Thoracic aorta (tissue), 2 donors: ENCODE results near the gene HECW1. TPM values are rescaled to one million over a fixed set of nuclear protein-coding genes. Genes with fewer than 3 reads are reported as not detected.

Source experiments
- ATAC-seq: fragments of 150-250 bp; one replicate; pipeline ENCODE4 v1.8.0; 2017; ENCODE audit warnings: low read depth; ENCODE audit not compliant: insufficient number of reproducible peaks, low FRiP score
- DNase-seq: peaks from one replicate; pipeline ENCODE4 v3.0.0-alpha.2; 2020; ENCODE audit warnings: low spot score
- H3K27ac ChIP-seq, 2 donors: fragments of 200-600 bp; sonication (generic); 1 replicate in 1 of 2; 2 replicates in 1 of 2; pipeline ENCODE4 v1.5.1; 2016; ENCODE audit warnings: mild to moderate bottlenecking in 2 of 2, moderate library complexity in 2 of 2
- H3K27me3 ChIP-seq: fragments of 200-600 bp; sonication (generic); replicated peaks from 2 replicates; pipeline ENCODE4 v1.6.0; 2016; ENCODE audit warnings: mild to moderate bottlenecking; ENCODE audit not compliant: insufficient read depth
- H3K36me3 ChIP-seq: fragments of 200-600 bp; sonication (generic); one replicate; pipeline ENCODE4 v1.5.1; 2016
- H3K4me1 ChIP-seq, 2 donors: fragments of 200-600 bp; sonication (generic); 1 replicate in 1 of 2; 2 replicates in 1 of 2; pipeline versions ENCODE4 v1.5.1 to v1.6.0; 2016; ENCODE audit warnings: low read depth in 2 of 2, mild to moderate bottlenecking in 1 of 2; ENCODE audit not compliant: control insufficient read depth in 1 of 2
- H3K4me3 ChIP-seq: fragments of 200-600 bp; sonication (generic); 2 replicates; pipeline ENCODE4 v1.5.1; 2016; ENCODE audit warnings: mild to moderate bottlenecking
- H3K9me3 ChIP-seq: fragments of 200-600 bp; sonication (generic); 2 replicates; pipeline ENCODE4 v1.5.1; 2016
- CTCF ChIP-seq: fragments of 200-600 bp; sonication (generic); IDR thresholded peaks from one replicate; pipeline ENCODE4 v1.5.1; 2019; ENCODE audit warnings: antibody characterized with exemption
- total RNA-seq, 2 donors: library from RNA; depleted of rRNA; stranded (reverse); fragments of >200 nt; gene quantifications; one replicate each; pipeline versions ENCODE4 v1.1.0 to v1.2.3, GENCODE V29; 2016

Gene HECW1
- total RNA-seq, 2 donors from 2014 or later = 0.28 to 2.3 TPM

- Histone ChIP-seq H3K36me3 (no peaks in the 10 kb centered on the region), H3K9me3 (no peaks in the 10 kb centered on the region), H3K27me3 (no peaks in the 10 kb centered on the region), H3K4me1 (no peaks in the 10 kb centered on the region), H3K4me3 (no peak overlapping the region), H3K27ac (no peak overlapping the region)
- no peak for ATAC-seq
- no peak for DNase-seq
- TF ChIP-seq CTCF = no peak
These were observed 278.1 kb downstream of the HECW1 start for GRCh38 chr7:43390576-43390975.

GRCh38 chr7:43391518-43391917 lies 279.1 kb downstream of the HECW1 start:
- DNase-seq = no peak
- TF ChIP-seq CTCF = no peak
- no peaks in the 10 kb centered on the region for H3K36me3 ChIP-seq
- H3K4me3 ChIP-seq = no peak overlapping the region
- ATAC-seq = no peak
- no peak overlapping the region for H3K27ac ChIP-seq
- H3K4me1 ChIP-seq = no peaks in the 10 kb centered on the region
- no peaks in the 10 kb centered on the region for H3K27me3 ChIP-seq
- no peaks in the 10 kb centered on the region for H3K9me3 ChIP-seq

GRCh38 chr7:43392638-43393330 lies 280.3 kb downstream of the HECW1 start:
- H3K36me3 ChIP-seq = no peaks in the 10 kb centered on the region
- no peak overlapping the region for H3K27ac ChIP-seq
- no peaks in the 10 kb centered on the region for H3K4me1 ChIP-seq
- DNase-seq (no peak), ATAC-seq (no peak)
- no peaks in the 10 kb centered on the region for H3K27me3 ChIP-seq
- no peaks in the 10 kb centered on the region for H3K9me3 ChIP-seq
- H3K4me3 ChIP-seq = no peak overlapping the region
- TF ChIP-seq CTCF = no peak

GRCh38 chr7:43394441-43395130 lies 282.1 kb downstream of the HECW1 start:
- ATAC-seq (no peak), DNase-seq (no peak)
- Histone ChIP-seq H3K27ac (no peak overlapping the region), H3K36me3 (no peaks in the 10 kb centered on the region), H3K27me3 (no peaks in the 10 kb centered on the region), H3K4me3 (no peak overlapping the region), H3K4me1 (no peaks in the 10 kb centered on the region), H3K9me3 (no peaks in the 10 kb centered on the region)
- no peak for TF ChIP-seq CTCF

GRCh38 chr7:43395351-43395750 lies 282.9 kb downstream of the HECW1 start:
- Histone ChIP-seq H3K4me3 (no peak overlapping the region), H3K27me3 (no peaks in the 10 kb centered on the region), H3K4me1 (no peaks in the 10 kb centered on the region), H3K27ac (no peak overlapping the region), H3K36me3 (no peaks in the 10 kb centered on the region), H3K9me3 (no peaks in the 10 kb centered on the region)
- ATAC-seq (no peak), DNase-seq (no peak)
- no peak for TF ChIP-seq CTCF
